Measurements from ENCODE around the gene ARHGEF18.

ARHGEF18 gene

GRCh38 chr19:7397687-7398086 is 49.0 kb downstream of the ARHGEF18 start:
- Histone ChIP-seq H3K9ac (ENCODE audit: low read length) (no peak overlapping the region), H3K27ac (ENCODE audit: low read length) (no peak overlapping the region), H3K4me1 (ENCODE audit: low read length) (peaks cover 16% of the 10 kb centered on the region), H4K20me1 (ENCODE audit: insufficient read depth, low read length) (peaks cover 11% of the 10 kb centered on the region), H3K9me3 (ENCODE audit: insufficient read depth, low read length) (no peaks in the 10 kb centered on the region), H3K79me2 (ENCODE audit: low read length) (peaks cover 55% of the 10 kb centered on the region), H3K4me3 (ENCODE audit: low read length) (no peak overlapping the region), H2AFZ (ENCODE audit: low read depth, low read length) (no peak overlapping the region), H3K36me3 (replicated peaks; ENCODE audit: low read depth, low read length) (peaks cover 11% of the 10 kb centered on the region), H3K27me3 (ENCODE audit: low read depth, low read length) (peaks cover 3% of the 10 kb centered on the region; the same call in 1 of the 2 replicates), H3K4me2 (ENCODE audit: low read length) (no peak overlapping the region)
- TF ChIP-seq EZH2phosphoT487 (IDR thresholded peaks at IDR 0.05; ENCODE audit: low read depth) (no peak), CTCF (IDR thresholded peaks at IDR 0.05; ENCODE audit: low read depth, low read length) (no peak)

Measured in OCI-LY3 (cell line).